Left lobe of liver (tissue), 2 donors: ENCODE measurements around the gene MCUR1. TPM values are rescaled to one million over a fixed set of nuclear protein-coding genes. Genes with fewer than 3 reads are reported as not detected.
"Not testable (repeated sequence)": the region's sequence is repeated elsewhere in the genome, so short reads cannot be mapped to it uniquely, and the experiment has no call there.

Experiments
- ATAC-seq: fragments of 200-7000 bp; cut with Tn5 transposase; one replicate; pipeline ENCODE4 v1.9.1; 2020; ENCODE audit warnings: mild to moderate bottlenecking, moderate library complexity
- DNase-seq: peaks from one replicate; pipeline ENCODE4 v3.0.0-alpha.2; 2020; ENCODE audit warnings: low spot score
- total RNA-seq: library from RNA; stranded (reverse); gene quantifications from one replicate; pipeline ENCODE4 v1.2.1, GENCODE V29; 2021
- donor health status: DM: no; HTN: no; CAD: no; lungs with moderate emphysema.
- donor health status: DM: no; HTN: yes; CAD: no.

The MCUR1 gene
- total RNA-seq, 1 donor from 2014 or later, result 18.1 TPM

GRCh38 chr6:13780162-13780561 lies 34.2 kb downstream of the MCUR1 start:
- ATAC-seq, DNase-seq: not testable (repeated sequence)

GRCh38 chr6:13778028-13778427 lies 36.3 kb downstream of the MCUR1 start:
- no peak for DNase-seq
- no peak for ATAC-seq

- ATAC-seq, result no peak
Observed at GRCh38 chr6:13776602-13777001, 37.8 kb downstream of the MCUR1 start.

GRCh38 chr6:13775466-13775865 lies 38.9 kb downstream of the MCUR1 start:
- not testable (repeated sequence) for ATAC-seq, DNase-seq

More at GRCh38 chr6:13776602-13777001, 37.8 kb downstream of the MCUR1 start:
- DNase-seq, result no peak

DNA sequence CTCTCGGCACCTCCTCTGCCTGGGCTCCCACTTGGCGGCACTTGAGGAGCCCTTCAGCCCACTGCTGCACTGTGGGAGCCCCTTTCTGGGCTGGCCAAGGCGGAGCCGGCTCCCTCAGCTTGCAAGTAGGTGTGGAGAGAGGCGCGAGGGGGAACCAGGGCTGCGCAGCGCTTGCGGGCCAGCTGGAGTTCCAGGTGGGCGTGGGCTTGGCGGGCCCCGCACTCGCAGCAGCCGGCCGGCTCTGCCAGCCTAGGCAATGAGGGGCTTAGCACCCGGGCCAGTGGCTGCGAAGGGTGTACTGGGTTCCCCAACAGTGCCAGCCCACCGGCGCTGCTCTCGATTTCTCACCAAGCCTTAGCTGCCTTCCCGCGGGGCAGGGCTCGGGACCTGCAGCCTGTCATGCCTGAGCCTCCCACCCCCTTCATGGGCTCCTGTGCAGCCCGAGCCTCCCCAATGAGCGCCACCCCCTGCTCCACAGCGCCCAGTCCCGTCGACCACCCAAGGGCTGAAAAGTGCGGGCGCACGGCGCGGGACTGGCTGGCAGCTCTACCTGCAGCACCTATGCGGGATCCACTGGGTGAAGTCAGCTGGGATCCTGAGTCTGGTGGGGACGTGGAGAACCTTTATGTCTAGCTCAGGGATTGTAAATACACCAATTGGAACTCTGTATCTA lies 41.9 kb downstream of the MCUR1 start:
- not testable (repeated sequence) for ATAC-seq, DNase-seq

- DNase-seq (no peak), ATAC-seq (no peak)
Observed at GRCh38 chr6:13769655-13770053, 44.7 kb downstream of the MCUR1 start.

- DNase-seq (no peak), ATAC-seq (no peak)
Observed at GRCh38 chr6:13769034-13769654, 45.2 kb downstream of the MCUR1 start.

- ATAC-seq (peak; percentile 50), DNase-seq (no peak)
Observed at GRCh38 chr6:13767121-13767808, 47.1 kb downstream of the MCUR1 start.

DNA sequence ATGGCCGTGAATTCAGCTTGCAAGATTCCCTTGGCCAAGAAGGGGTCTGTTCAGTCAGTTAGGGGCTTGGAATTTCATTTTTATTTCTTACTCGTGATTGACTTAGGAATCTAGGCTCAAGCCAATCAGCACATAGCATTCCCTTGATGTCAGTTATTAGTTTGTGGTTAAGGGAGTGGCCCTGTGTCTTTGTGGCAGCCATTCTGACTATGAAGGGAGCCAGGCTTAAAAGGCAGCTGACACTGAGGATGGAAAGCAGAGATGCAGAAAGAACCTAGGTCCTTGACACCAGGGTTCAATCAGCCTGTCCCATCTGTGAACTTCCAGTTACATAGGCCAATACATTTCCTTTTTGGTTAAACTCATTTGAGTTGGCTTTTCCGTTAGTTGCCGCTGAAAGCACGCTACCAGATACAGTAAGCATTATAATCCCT lies 48.1 kb downstream of the MCUR1 start:
- no peak for ATAC-seq
- DNase-seq, result no peak

- no peak for DNase-seq
- no peak for ATAC-seq
Observed at GRCh38 chr6:13765570-13765969, 48.8 kb downstream of the MCUR1 start.

DNA sequence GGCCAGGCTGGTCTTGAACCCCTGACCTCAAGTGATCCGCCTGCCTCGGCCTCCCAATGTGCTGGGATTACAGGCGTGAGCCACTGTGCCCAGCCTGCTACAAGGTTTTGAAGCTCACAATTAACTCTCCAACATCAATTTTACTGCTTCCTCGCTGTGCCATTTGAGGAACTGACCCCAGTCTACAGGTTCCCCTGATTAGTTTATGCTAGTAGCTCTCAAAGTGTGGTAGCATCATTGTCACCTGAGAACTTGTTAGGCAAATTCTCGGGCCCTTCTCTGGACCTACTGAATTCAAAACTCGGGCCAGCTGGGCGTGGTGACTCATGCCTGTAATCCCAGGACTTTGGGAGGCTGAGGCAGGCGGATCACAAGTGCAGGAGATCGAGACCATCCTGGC lies 49.4 kb downstream of the MCUR1 start:
- DNase-seq (no peak), ATAC-seq (no peak)

- no peak for ATAC-seq
- DNase-seq, result no peak
Observed at GRCh38 chr6:13763740-13764381, 50.5 kb downstream of the MCUR1 start.

DNA sequence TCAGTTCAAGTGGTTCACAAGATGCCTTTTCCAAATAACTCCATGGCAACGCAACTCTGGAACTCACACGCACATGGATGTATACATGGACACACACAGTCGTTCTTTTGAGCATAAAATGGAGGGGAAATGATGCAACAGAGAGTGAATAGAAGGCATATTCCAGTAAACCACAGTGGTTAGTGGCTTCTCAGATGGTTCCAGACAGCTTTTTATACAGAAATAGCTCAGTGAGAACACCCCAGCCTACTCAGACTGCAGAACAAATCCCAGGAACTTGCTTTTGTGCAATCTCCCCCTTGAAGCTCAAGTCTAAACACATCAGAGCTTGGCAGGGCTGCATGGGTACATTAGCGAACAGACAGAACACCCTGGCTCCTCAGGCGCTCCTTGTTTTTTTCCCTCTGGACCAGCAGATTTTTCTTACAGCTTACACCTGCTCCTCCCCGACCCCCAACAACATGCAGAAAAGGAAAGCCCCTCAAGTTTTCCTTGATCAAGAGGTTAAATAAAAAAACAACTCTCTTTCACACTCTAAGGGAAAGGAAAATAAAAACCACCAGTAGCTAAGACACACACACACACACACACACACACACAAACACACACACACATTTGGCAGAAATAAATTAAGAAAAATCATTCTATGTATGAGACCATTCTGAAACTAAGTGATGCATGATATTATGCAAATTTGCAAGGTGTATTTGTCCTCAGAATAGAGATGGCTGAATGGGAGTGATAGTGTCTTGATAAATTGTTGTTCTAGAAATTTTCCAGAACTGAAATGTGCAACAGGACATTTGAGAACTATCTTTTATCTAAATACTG lies 51.5 kb downstream of the MCUR1 start:
- ATAC-seq (no peak), DNase-seq (no peak)

GRCh38 chr6:13761361-13762036 lies 52.9 kb downstream of the MCUR1 start:
- ATAC-seq, result no peak

GRCh38 chr6:13760307-13761304 lies 53.8 kb downstream of the MCUR1 start:
- ATAC-seq (peak; percentile 37), DNase-seq (no peak)

More at GRCh38 chr6:13761361-13762036, 52.9 kb downstream of the MCUR1 start:
- no peak for DNase-seq

- ATAC-seq (no peak), DNase-seq (no peak)
Observed at GRCh38 chr6:13759025-13759424, 55.3 kb downstream of the MCUR1 start.

- DNase-seq (no peak), ATAC-seq (no peak)
Observed at GRCh38 chr6:13754644-13755043, 59.7 kb downstream of the MCUR1 start.

DNA sequence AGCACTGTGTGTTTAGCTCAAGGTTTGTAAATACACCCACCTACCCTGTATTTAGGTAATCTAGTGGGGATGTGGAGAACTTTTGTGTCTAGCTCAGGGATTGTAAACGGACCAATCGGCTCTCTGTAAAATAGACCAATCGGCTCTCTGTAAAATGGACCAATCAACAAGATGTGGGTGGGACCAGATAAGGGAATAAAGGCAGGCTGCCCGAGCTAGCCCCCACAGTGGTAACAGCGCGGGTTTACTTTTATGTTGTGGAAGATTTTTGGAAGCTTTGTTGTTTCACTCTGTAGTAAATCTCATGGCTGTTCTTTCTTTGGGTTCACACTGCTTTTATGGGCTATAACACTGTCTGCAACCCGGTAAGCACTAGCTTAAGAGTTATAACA lies 70.6 kb downstream of the MCUR1 start:
- DNase-seq (no peak), ATAC-seq (no peak)
